Measurements from ENCODE around the gene SORCS2. TPM values are rescaled to one million over a fixed set of nuclear protein-coding genes. Genes with fewer than 3 reads are reported as not detected.

SORCS2 gene
- total and polyA plus RNA-seq, 4 donors = 2.2 to 7.7 (median 2.5) TPM

GRCh38 chr4:7311205-7311604 lies 118.9 kb downstream of the SORCS2 start:
- H3K27ac ChIP-seq (ENCODE audit: low read depth in 1 of 2, low read length in 1 of 2) = no peak overlapping the region
- no peak for TF ChIP-seq CTCF (IDR thresholded peaks at IDR 0.05; ENCODE audit: control extremely low read depth, extremely low read depth)

GRCh38 chr4:7312691-7313090 lies 120.4 kb downstream of the SORCS2 start:
- Histone ChIP-seq H3K4me1 (ENCODE audit: control insufficient read depth in 5 of 5, insufficient read depth in 5 of 5, low read length in 5 of 5) (peaks cover 0 to 15% (median 2%) of the 10 kb centered on the region in 5 donors), H3K9ac (ENCODE audit: insufficient read depth in 1 of 2, low read length in 2 of 2) (no peak overlapping the region), H3K4me3 (no peak overlapping the region), H3K27me3 (ENCODE audit: control insufficient read depth in 3 of 3, insufficient read depth in 3 of 3, low read length in 2 of 3) (peaks cover 0 to 3% (median 0%) of the 10 kb centered on the region in 3 donors), H3K36me3 (ENCODE audit: control insufficient read depth in 4 of 4, insufficient read depth in 4 of 4, low read length in 4 of 4) (no peaks in the 10 kb centered on the region), H3K27ac (ENCODE audit: low read depth in 1 of 2, low read length in 1 of 2) (no peak overlapping the region), H3K9me3 (ENCODE audit: control insufficient read depth in 4 of 4, insufficient read depth in 3 of 4, low read length in 3 of 4) (no peaks in the 10 kb centered on the region)
- DNase-seq (no peak), ATAC-seq (ENCODE audit: insufficient read depth, low FRiP score) (no peak)
- WGBS, 2 donors = 87 to 94% methylated on average over 7 of the region's 7 CpGs
- TF ChIP-seq CTCF (IDR thresholded peaks at IDR 0.05; ENCODE audit: control extremely low read depth, extremely low read depth) = no peak

More at GRCh38 chr4:7311205-7311604, 118.9 kb downstream of the SORCS2 start:
- no peak overlapping the region for H3K9ac ChIP-seq (ENCODE audit: insufficient read depth in 1 of 2, low read length in 2 of 2)
- WGBS, 2 donors = 83 to 84% methylated on average over 8 of the region's 8 CpGs
- H3K27me3 ChIP-seq (ENCODE audit: control insufficient read depth in 3 of 3, insufficient read depth in 3 of 3, low read length in 2 of 3) = peaks cover 0 to 3% (median 0%) of the 10 kb centered on the region in 3 donors
- no peaks in the 10 kb centered on the region for H3K9me3 ChIP-seq (ENCODE audit: control insufficient read depth in 4 of 4, insufficient read depth in 3 of 4, low read length in 3 of 4)
- ATAC-seq (ENCODE audit: insufficient read depth, low FRiP score) (no peak), DNase-seq (no peak)
- H3K36me3 ChIP-seq (ENCODE audit: control insufficient read depth in 4 of 4, insufficient read depth in 4 of 4, low read length in 4 of 4) = no peaks in the 10 kb centered on the region
- H3K4me3 ChIP-seq = no peak overlapping the region
- H3K4me1 ChIP-seq (ENCODE audit: control insufficient read depth in 5 of 5, insufficient read depth in 5 of 5, low read length in 5 of 5) = peaks cover 0 to 15% (median 5%) of the 10 kb centered on the region in 5 donors

- no peak overlapping the region for H3K4me3 ChIP-seq
- H3K27ac ChIP-seq (ENCODE audit: low read depth in 1 of 2, low read length in 1 of 2) = no peak overlapping the region
- H3K27me3 ChIP-seq (ENCODE audit: control insufficient read depth in 3 of 3, insufficient read depth in 3 of 3, low read length in 2 of 3) = peaks cover 0 to 3% (median 0%) of the 10 kb centered on the region in 3 donors
- no peaks in the 10 kb centered on the region for H3K36me3 ChIP-seq (ENCODE audit: control insufficient read depth in 4 of 4, insufficient read depth in 4 of 4, low read length in 4 of 4)
- ATAC-seq (ENCODE audit: insufficient read depth, low FRiP score) = no peak
- DNase-seq = peak; percentile 73 to 85 (median 73)
- TF ChIP-seq CTCF (IDR thresholded peaks at IDR 0.05; ENCODE audit: control extremely low read depth, extremely low read depth) = no peak
- no peak overlapping the region for H3K9ac ChIP-seq (ENCODE audit: insufficient read depth in 1 of 2, low read length in 2 of 2)
- H3K9me3 ChIP-seq (ENCODE audit: control insufficient read depth in 4 of 4, insufficient read depth in 3 of 4, low read length in 3 of 4) = peaks cover 0 to 3% (median 0%) of the 10 kb centered on the region in 4 donors
- peaks cover 0 to 15% (median 0%) of the 10 kb centered on the region in 5 donors for H3K4me1 ChIP-seq (ENCODE audit: control insufficient read depth in 5 of 5, insufficient read depth in 5 of 5, low read length in 5 of 5)
- 65% methylated on average over 14 of the region's 14 CpGs for WGBS, 2 donors
Measured at GRCh38 chr4:7313347-7313811, 121.0 kb downstream of the SORCS2 start.

GRCh38 chr4:7313991-7314390 lies 121.7 kb downstream of the SORCS2 start:
- no peak for TF ChIP-seq CTCF (IDR thresholded peaks at IDR 0.05; ENCODE audit: control extremely low read depth, extremely low read depth)
- ATAC-seq (ENCODE audit: insufficient read depth, low FRiP score) (no peak), DNase-seq (no peak)
- H3K9me3 ChIP-seq (ENCODE audit: control insufficient read depth in 4 of 4, insufficient read depth in 3 of 4, low read length in 3 of 4) = peaks cover 0 to 3% (median 1%) of the 10 kb centered on the region in 4 donors
- H3K36me3 ChIP-seq (ENCODE audit: control insufficient read depth in 4 of 4, insufficient read depth in 4 of 4, low read length in 4 of 4) = no peaks in the 10 kb centered on the region
- no peak overlapping the region for H3K27ac ChIP-seq (ENCODE audit: low read depth in 1 of 2, low read length in 1 of 2)
- H3K27me3 ChIP-seq (ENCODE audit: control insufficient read depth in 3 of 3, insufficient read depth in 3 of 3, low read length in 2 of 3) = peaks cover 0 to 3% (median 0%) of the 10 kb centered on the region in 3 donors
- H3K9ac ChIP-seq (ENCODE audit: insufficient read depth in 1 of 2, low read length in 2 of 2) = no peak overlapping the region
- no peak overlapping the region for H3K4me3 ChIP-seq
- peaks cover 0 to 15% (median 0%) of the 10 kb centered on the region in 5 donors for H3K4me1 ChIP-seq (ENCODE audit: control insufficient read depth in 5 of 5, insufficient read depth in 5 of 5, low read length in 5 of 5)
- 90 to 92% methylated on average over 11 of the region's 11 CpGs for WGBS, 2 donors
